ENCODE data around the gene STXBP4. TPM values are rescaled to one million over a fixed set of nuclear protein-coding genes. Genes with fewer than 3 reads are reported as not detected.

STXBP4 gene
- total RNA-seq, 2 experiments from 2014 or later: 6.0 to 7.6 TPM

DNA sequence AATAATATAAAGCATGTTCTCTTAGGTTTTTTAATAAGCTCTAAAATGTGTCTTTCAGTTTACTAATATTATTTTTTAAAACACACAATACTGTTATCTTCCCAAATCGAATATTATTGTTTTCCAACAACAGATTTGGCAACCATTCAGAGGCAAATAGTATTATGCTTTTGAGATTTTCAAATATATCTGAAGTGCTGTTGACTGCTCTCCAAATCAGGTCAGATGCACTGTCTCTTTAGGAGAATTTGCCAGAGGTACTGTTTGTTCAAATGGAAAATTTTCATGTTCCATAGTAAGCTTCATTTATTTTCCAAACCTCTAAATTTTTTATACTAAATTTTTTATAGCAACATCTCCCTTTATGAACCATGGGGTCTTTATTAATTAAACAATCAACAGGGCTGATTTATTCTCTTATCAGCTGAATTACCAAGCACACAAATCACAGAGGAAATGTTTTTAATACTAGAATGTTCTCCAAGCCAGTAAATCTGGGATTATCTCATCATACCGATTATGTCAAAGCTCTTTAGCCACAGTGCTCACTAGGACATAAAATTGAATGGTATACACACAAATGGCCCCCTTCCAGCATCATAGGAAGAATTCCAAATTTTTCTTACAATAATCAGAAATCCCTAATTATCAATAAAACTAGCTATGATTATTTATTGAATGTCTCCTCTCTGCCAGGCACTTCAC, 187.4 kb downstream of the STXBP4 start:
- no peak for DNase-seq
- Mint-ChIP-seq H3K36me3 (peaks cover 8% of the 10 kb centered on the region), H3K4me1 (no peaks in the 10 kb centered on the region), H3K27ac (no peak overlapping the region), H3K27me3 (no peaks in the 10 kb centered on the region), H3K4me3 (no peak overlapping the region), H3K9me3 (no peaks in the 10 kb centered on the region)

- Mint-ChIP-seq H3K4me1 (no peaks in the 10 kb centered on the region), H3K4me3 (no peak overlapping the region), H3K27me3 (no peaks in the 10 kb centered on the region), H3K27ac (no peak overlapping the region), H3K9me3 (no peaks in the 10 kb centered on the region), H3K36me3 (peaks cover 6% of the 10 kb centered on the region)
- DNase-seq: no peak
These were observed 188.6 kb downstream of the STXBP4 start for GRCh38 chr17:55157165-55157564.

DNA sequence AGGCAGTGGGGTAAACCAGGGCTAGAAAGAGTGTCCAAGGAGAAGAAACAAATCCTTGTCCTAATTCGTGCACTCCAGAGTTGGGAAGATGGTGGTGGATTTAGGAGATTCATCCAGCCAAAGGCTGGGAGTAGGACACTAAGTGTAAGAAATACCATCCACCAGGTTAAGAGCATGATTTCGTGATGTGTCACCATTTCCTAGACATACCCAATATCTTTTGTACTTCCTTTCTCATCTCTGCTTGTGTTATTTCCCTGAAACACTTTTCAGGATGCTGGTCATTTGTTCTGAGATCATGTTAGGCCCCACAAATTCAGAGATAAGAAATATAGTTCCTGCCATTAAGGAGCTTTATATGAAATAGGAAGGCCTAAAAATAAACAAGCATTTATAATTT, 189.9 kb downstream of the STXBP4 start:
- no peaks in the 10 kb centered on the region for H3K27me3 Mint-ChIP-seq
- H3K36me3 Mint-ChIP-seq: peaks cover 3% of the 10 kb centered on the region
- no peak overlapping the region for H3K27ac Mint-ChIP-seq
- no peak overlapping the region for H3K4me3 Mint-ChIP-seq
- no peaks in the 10 kb centered on the region for H3K9me3 Mint-ChIP-seq
- H3K4me1 Mint-ChIP-seq: no peaks in the 10 kb centered on the region
- DNase-seq: no peak

DNA sequence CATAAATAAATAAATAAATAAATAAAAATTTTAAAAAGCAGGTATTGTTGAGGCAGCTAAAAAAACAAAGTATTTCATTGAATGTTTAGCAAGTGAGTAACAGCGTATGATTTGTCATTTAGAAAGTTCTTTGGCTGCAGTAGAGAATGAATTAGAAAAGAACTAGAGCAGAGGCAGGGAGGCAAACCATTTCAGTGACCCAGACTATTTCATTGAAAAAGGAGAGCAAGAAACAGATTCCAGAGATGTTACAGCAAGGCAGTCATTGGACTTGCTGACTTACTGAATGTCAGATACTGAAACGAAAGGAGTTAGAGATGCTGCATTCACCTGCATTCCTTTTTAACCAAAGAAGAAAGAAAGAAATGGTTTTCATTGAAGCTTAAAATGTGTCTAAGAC, 190.7 kb downstream of the STXBP4 start:
- Mint-ChIP-seq H3K27ac (no peak overlapping the region), H3K4me3 (no peak overlapping the region), H3K27me3 (no peaks in the 10 kb centered on the region), H3K9me3 (no peaks in the 10 kb centered on the region), H3K36me3 (peaks cover 3% of the 10 kb centered on the region), H3K4me1 (no peaks in the 10 kb centered on the region)
- DNase-seq: no peak

DNA sequence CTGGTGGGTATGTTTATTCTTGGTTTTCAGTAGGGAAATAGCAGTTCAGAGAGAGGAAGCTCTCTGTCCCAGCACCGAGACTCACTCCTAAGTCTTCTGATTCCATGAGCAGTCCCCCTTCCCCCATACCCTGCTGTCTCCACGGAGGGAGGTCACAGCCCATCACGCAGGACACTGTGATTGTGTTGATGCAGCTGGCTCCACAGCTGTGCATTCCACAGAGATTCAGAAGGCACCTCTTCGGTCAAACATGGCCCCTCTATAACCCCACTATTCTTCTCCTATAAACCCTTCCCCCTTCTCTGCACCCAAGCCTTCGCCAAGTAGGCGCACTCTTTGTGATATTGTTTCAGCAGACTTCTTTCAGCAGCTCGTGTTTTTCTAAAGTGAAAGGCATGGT, 191.9 kb downstream of the STXBP4 start:
- Mint-ChIP-seq H3K36me3 (peaks cover 3% of the 10 kb centered on the region), H3K9me3 (no peaks in the 10 kb centered on the region), H3K4me1 (no peaks in the 10 kb centered on the region), H3K27me3 (no peaks in the 10 kb centered on the region), H3K27ac (no peak overlapping the region), H3K4me3 (no peak overlapping the region)
- DNase-seq: no peak

DNA sequence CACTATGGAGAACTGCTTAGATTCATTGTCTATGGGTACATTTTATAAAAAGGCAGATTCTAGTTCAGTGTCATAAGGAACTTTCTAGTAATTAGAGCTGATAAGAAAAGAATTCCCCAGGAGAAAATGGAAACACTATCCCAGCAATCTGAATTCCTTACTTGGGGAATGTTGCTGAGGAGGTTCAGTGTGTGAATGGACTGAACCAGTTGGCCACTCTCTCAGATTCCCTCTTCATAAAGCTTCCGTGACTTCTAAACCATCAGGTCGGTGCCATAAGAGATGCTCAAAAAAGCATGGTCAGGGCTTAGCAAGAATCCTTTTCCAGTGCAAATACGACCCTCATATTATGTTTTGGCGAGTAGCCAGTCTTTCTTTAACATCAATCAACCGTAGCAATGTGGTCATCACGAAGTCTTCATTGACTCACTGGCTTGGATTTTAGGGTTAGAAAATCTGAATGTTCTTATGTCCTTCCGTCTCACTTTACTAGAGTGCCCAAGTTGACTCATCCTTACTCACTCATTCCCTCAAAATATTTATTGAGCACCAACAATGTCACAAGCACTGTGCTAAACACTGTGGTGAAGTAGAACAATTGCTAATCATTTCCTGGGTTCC, 193.5 kb downstream of the STXBP4 start:
- Mint-ChIP-seq H3K36me3 (peaks cover 4% of the 10 kb centered on the region), H3K27me3 (no peaks in the 10 kb centered on the region), H3K27ac (no peak overlapping the region), H3K9me3 (no peaks in the 10 kb centered on the region), H3K4me1 (no peaks in the 10 kb centered on the region), H3K4me3 (no peak overlapping the region)
- no peak for DNase-seq

DNA sequence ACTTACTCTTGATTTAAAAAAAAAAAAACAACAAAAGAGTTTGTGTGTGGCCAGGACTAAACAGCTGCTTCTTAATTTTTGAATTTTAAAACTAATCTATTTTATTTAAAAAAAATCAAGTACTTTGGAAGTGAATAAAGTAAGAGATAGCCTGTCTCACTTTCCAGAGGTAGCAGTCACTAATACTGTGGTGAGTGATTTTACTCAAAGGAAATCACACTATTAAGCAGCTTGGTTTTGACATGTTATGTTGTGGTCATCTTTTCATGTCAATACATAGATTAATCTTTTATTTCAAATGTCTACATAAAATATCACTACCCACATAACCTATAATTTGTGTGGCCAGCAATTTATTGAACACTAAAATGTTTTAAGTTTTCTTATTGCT, 194.0 kb downstream of the STXBP4 start:
- Mint-ChIP-seq H3K9me3 (no peaks in the 10 kb centered on the region), H3K36me3 (peaks cover 4% of the 10 kb centered on the region), H3K4me1 (no peaks in the 10 kb centered on the region), H3K27me3 (no peaks in the 10 kb centered on the region), H3K4me3 (no peak overlapping the region), H3K27ac (no peak overlapping the region)
- DNase-seq: no peak

DNA sequence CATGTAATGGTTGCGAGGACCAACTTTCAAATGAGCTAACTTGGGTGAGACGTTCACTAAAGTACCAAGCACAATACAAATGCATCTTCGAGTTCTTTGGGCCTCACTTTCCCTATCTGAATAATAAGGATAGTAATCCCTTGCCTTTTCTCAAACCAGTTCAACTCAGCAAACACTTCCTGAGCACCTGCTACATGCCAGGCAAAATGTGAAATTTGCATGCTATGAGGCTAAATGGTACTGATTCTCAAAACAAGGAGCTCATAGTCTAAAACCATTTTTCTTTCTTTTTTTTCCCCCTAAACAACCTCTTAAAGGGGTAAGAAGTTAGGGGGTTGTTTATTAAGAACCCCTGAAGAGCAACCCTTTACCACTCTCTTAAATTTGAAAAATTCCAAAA, 194.8 kb downstream of the STXBP4 start:
- Mint-ChIP-seq H3K36me3 (peaks cover 4% of the 10 kb centered on the region), H3K9me3 (no peaks in the 10 kb centered on the region), H3K4me3 (no peak overlapping the region), H3K4me1 (no peaks in the 10 kb centered on the region), H3K27ac (no peak overlapping the region), H3K27me3 (no peaks in the 10 kb centered on the region)
- no peak for DNase-seq

- Mint-ChIP-seq H3K27ac (no peak overlapping the region), H3K9me3 (no peaks in the 10 kb centered on the region), H3K36me3 (peaks cover 2% of the 10 kb centered on the region), H3K4me1 (no peaks in the 10 kb centered on the region), H3K27me3 (no peaks in the 10 kb centered on the region), H3K4me3 (no peak overlapping the region)
- DNase-seq: no peak
These were observed 197.9 kb downstream of the STXBP4 start for GRCh38 chr17:55166506-55166905.

DNA sequence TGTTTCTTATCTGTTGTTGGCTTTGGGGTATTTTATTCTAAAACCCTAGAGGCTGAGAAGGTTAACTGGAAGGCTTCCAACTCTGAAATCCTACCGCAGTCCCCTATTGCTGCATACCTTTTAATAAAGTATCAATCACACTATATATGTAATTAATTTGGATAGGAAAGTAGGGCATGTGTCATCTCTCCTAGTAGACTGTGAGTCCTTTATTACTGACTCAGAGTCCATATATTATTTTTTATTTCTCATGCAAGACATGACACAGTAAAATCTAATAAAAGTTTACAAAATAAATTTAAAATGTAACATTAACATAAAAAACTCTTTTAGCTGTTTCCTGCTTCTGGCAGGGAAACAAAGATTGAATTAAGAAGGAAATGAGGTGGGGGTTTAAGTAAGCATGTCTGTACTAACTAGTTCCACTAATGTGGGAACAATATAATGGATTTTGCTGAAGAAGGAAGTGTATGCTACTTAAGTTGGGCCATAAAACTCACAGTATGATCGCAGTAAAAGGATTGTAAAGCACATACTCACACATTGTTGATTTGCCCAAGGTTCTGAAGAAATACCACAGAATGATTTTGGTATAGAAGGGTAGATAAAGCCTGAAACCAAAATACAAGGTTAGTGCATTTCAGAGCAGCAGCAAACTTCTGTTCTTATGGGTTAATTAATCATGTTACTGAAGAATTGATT, 198.6 kb downstream of the STXBP4 start:
- Mint-ChIP-seq H3K27ac (no peak overlapping the region), H3K4me3 (no peak overlapping the region), H3K4me1 (no peaks in the 10 kb centered on the region), H3K27me3 (no peaks in the 10 kb centered on the region), H3K9me3 (no peaks in the 10 kb centered on the region), H3K36me3 (peaks cover 2% of the 10 kb centered on the region)
- no peak for DNase-seq

- Mint-ChIP-seq H3K4me3 (no peak overlapping the region), H3K9me3 (peaks cover 6% of the 10 kb centered on the region), H3K27me3 (no peaks in the 10 kb centered on the region), H3K4me1 (no peaks in the 10 kb centered on the region), H3K27ac (no peak overlapping the region), H3K36me3 (peaks cover 7% of the 10 kb centered on the region)
- DNase-seq: no peak
These were observed 200.6 kb downstream of the STXBP4 start for GRCh38 chr17:55168958-55169687.

DNA sequence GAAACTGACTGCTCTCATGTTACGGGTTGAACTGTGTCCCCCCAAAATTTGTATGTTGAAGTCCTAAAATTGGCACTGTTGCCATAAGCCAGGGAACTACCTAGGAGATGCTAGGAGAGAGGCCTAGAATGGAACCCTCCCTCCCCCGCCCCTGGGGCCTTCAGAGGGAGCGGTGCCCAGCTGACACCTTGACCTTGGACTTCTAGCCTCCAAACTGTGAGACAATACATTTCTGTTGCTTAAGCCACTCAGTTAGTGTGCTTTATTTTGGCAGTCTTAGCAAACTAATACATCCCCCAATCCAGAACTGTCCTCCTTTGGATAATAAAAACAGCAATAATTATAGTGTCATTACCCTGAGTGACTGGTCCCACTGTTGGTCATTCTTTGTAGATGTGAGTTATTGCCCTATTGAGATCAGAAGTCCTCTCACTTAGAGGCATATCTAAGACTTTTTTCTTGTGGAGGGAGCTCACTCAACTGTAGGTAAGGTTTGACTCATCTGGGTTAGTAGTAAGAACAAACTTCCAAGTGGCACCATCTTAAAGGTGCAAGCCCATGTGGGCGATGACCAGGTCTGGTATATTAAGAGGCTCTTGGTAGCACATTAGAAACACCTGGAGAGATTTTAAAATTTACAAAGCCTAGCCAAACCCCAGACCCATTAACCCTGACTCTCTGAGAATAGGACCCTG, 203.2 kb downstream of the STXBP4 start:
- DNase-seq: no peak
- Mint-ChIP-seq H3K4me1 (no peaks in the 10 kb centered on the region), H3K27ac (no peak overlapping the region), H3K9me3 (peaks cover 11% of the 10 kb centered on the region), H3K4me3 (no peak overlapping the region), H3K27me3 (no peaks in the 10 kb centered on the region), H3K36me3 (peaks cover 11% of the 10 kb centered on the region)

- H3K9me3 Mint-ChIP-seq: peaks cover 11% of the 10 kb centered on the region
- H3K4me3 Mint-ChIP-seq: no peak overlapping the region
- no peaks in the 10 kb centered on the region for H3K27me3 Mint-ChIP-seq
- DNase-seq: no peak
- H3K27ac Mint-ChIP-seq: no peak overlapping the region
- no peaks in the 10 kb centered on the region for H3K4me1 Mint-ChIP-seq
- peaks cover 11% of the 10 kb centered on the region for H3K36me3 Mint-ChIP-seq
These were observed 204.0 kb downstream of the STXBP4 start for GRCh38 chr17:55172612-55173011.

- no peaks in the 10 kb centered on the region for H3K4me1 Mint-ChIP-seq
- DNase-seq: no peak
- H3K36me3 Mint-ChIP-seq: peaks cover 11% of the 10 kb centered on the region
- peaks cover 11% of the 10 kb centered on the region for H3K9me3 Mint-ChIP-seq
- H3K27ac Mint-ChIP-seq: no peak overlapping the region
- no peak overlapping the region for H3K4me3 Mint-ChIP-seq
- no peaks in the 10 kb centered on the region for H3K27me3 Mint-ChIP-seq
These were observed 205.6 kb downstream of the STXBP4 start for GRCh38 chr17:55174133-55174532.
